Rectal smooth muscle tissue (tissue), 1 donor: Measurements from ENCODE around the gene TAB2.
"Not testable (repeated sequence)": the region's sequence is repeated elsewhere in the genome, so short reads cannot be mapped to it uniquely, and the experiment has no call there.

Experiments used
- H3K27ac ChIP-seq: one replicate; pipeline ENCODE4 v1.7.0; 2013; ENCODE audit warnings: low read depth, low read length, inconsistent platforms
- H3K27me3 ChIP-seq: one replicate; pipeline ENCODE4 v1.7.0; 2013; ENCODE audit warnings: low read length; ENCODE audit not compliant: control insufficient read depth, insufficient read depth
- H3K36me3 ChIP-seq: one replicate; pipeline ENCODE4 v1.7.0; 2013; ENCODE audit warnings: low read length; ENCODE audit not compliant: control insufficient read depth, insufficient read depth
- H3K4me1 ChIP-seq: one replicate; pipeline ENCODE4 v1.7.0; 2013; ENCODE audit warnings: low read length; ENCODE audit not compliant: control insufficient read depth, insufficient read depth
- H3K4me3 ChIP-seq: one replicate; pipeline ENCODE4 v1.7.0; 2013; ENCODE audit warnings: low read length
- H3K9ac ChIP-seq: one replicate; pipeline ENCODE4 v1.7.0; 2013; ENCODE audit warnings: low read length

The TAB2 gene

GRCh38 chr6:149435919-149436586, 118.5 kb downstream of the TAB2 start:
- Histone ChIP-seq H3K9ac (no peak overlapping the region), H3K4me3 (no peak overlapping the region), H3K36me3 (no peaks in the 10 kb centered on the region), H3K27ac (no peak overlapping the region), H3K4me1 (no peaks in the 10 kb centered on the region), H3K27me3 (no peaks in the 10 kb centered on the region)

- no peaks in the 10 kb centered on the region for H3K36me3 ChIP-seq
- no peaks in the 10 kb centered on the region for H3K4me1 ChIP-seq
- no peaks in the 10 kb centered on the region for H3K27me3 ChIP-seq
- H3K27ac ChIP-seq, result no peak overlapping the region
- no peak overlapping the region for H3K9ac ChIP-seq
- no peak overlapping the region for H3K4me3 ChIP-seq
Observed at GRCh38 chr6:149436647-149437046, 119.1 kb downstream of the TAB2 start.

- H3K27ac ChIP-seq, result no peak overlapping the region
- no peak overlapping the region for H3K4me3 ChIP-seq
- H3K9ac ChIP-seq, result no peak overlapping the region
- no peaks in the 10 kb centered on the region for H3K27me3 ChIP-seq
- H3K4me1 ChIP-seq, result no peaks in the 10 kb centered on the region
- no peaks in the 10 kb centered on the region for H3K36me3 ChIP-seq
Observed at GRCh38 chr6:149437212-149437611, 119.7 kb downstream of the TAB2 start.

GRCh38 chr6:149438855-149439254, 121.3 kb downstream of the TAB2 start:
- Histone ChIP-seq H3K27me3 (no peaks in the 10 kb centered on the region), H3K27ac (no peak overlapping the region), H3K36me3 (no peaks in the 10 kb centered on the region), H3K9ac (no peak overlapping the region), H3K4me3 (no peak overlapping the region), H3K4me1 (no peaks in the 10 kb centered on the region)

- no peaks in the 10 kb centered on the region for H3K4me1 ChIP-seq
- no peak overlapping the region for H3K9ac ChIP-seq
- H3K27me3 ChIP-seq, result no peaks in the 10 kb centered on the region
- no peak overlapping the region for H3K27ac ChIP-seq
- no peaks in the 10 kb centered on the region for H3K36me3 ChIP-seq
- no peak overlapping the region for H3K4me3 ChIP-seq
Observed at GRCh38 chr6:149439626-149440025, 122.1 kb downstream of the TAB2 start.

- H3K4me3 ChIP-seq, result no peak overlapping the region
- H3K9ac ChIP-seq, result no peak overlapping the region
- no peak overlapping the region for H3K27ac ChIP-seq
- no peaks in the 10 kb centered on the region for H3K36me3 ChIP-seq
- no peaks in the 10 kb centered on the region for H3K4me1 ChIP-seq
- no peaks in the 10 kb centered on the region for H3K27me3 ChIP-seq
Observed at GRCh38 chr6:149440735-149441671, 123.5 kb downstream of the TAB2 start.

- no peak overlapping the region for H3K4me3 ChIP-seq
- no peak overlapping the region for H3K9ac ChIP-seq
- H3K27ac ChIP-seq, result no peak overlapping the region
- no peaks in the 10 kb centered on the region for H3K36me3 ChIP-seq
- H3K27me3 ChIP-seq, result no peaks in the 10 kb centered on the region
- no peaks in the 10 kb centered on the region for H3K4me1 ChIP-seq
Observed at GRCh38 chr6:149441740-149442139, 124.2 kb downstream of the TAB2 start.

- H3K27me3 ChIP-seq, result no peaks in the 10 kb centered on the region
- H3K9ac ChIP-seq, result no peak overlapping the region
- no peak overlapping the region for H3K27ac ChIP-seq
- H3K36me3 ChIP-seq, result no peaks in the 10 kb centered on the region
- H3K4me3 ChIP-seq, result no peak overlapping the region
- H3K4me1 ChIP-seq, result no peaks in the 10 kb centered on the region
Observed at GRCh38 chr6:149443411-149444181, 126.1 kb downstream of the TAB2 start.

- not testable (repeated sequence) for H3K9ac ChIP-seq, H3K27me3 ChIP-seq, H3K27ac ChIP-seq, H3K4me1 ChIP-seq, H3K4me3 ChIP-seq, H3K36me3 ChIP-seq
Observed at GRCh38 chr6:149444360-149445094, 127.0 kb downstream of the TAB2 start.

- Histone ChIP-seq H3K36me3 (no peaks in the 10 kb centered on the region), H3K27me3 (no peaks in the 10 kb centered on the region), H3K4me1 (no peaks in the 10 kb centered on the region)
Observed at GRCh38 chr6:149445095-149445466, 127.6 kb downstream of the TAB2 start.

GRCh38 chr6:149445573-149445972, 128.1 kb downstream of the TAB2 start:
- Histone ChIP-seq H3K27ac (no peak overlapping the region), H3K27me3 (no peaks in the 10 kb centered on the region), H3K36me3 (no peaks in the 10 kb centered on the region), H3K4me3 (no peak overlapping the region), H3K4me1 (no peaks in the 10 kb centered on the region), H3K9ac (no peak overlapping the region)

More at GRCh38 chr6:149445095-149445466, 127.6 kb downstream of the TAB2 start:
- Histone ChIP-seq H3K9ac (no peak overlapping the region), H3K27ac (no peak overlapping the region), H3K4me3 (no peak overlapping the region)
